ENCODE measurements around the gene PARD3. TPM values are rescaled to one million over a fixed set of nuclear protein-coding genes. Genes with fewer than 3 reads are reported as not detected.
A peak's percentile ranks its signal among the peaks of the same experiment; 100 is the strongest.

PARD3 gene
- polyA plus RNA-seq, 2 of the 4 experiments (the other 2 are of a cell fraction): 110 to 200 TPM

- TF ChIP-seq CEBPB (IDR thresholded peaks at IDR 0.05) (peak; percentile 89 to 94), RAD21 (conservative IDR thresholded peaks at IDR 0.05 in 1 of 2, IDR thresholded peaks at IDR 0.05 in 1 of 2) (peak in 1 of 2 experiments; percentile 35; a peak in 1 of 5 replicates), HOXB13 (CRISPR knock-in tag; IDR thresholded peaks at IDR 0.05; ENCODE audit: low read depth) (no peak), ELK1 (IDR thresholded peaks at IDR 0.05; ENCODE audit: low read depth, low read length) (no peak)
Observed at GRCh38 chr10:34288634-34289033, 526.5 kb downstream of the PARD3 start (continued).

- Histone ChIP-seq H3K4me2 (peak overlapping the region; percentile 54), H3K4me3 (no peak overlapping the region), H3K4me1 (peaks cover 86% of the 10 kb centered on the region), H3K9me3 (no peaks in the 10 kb centered on the region), H3K27ac (peak overlapping the region; percentile 49 to 81)
- ChIA-PET POLR2A (no interaction called here), CTCF (no interaction called here)
- FAIRE-seq: peak; percentile 79
- peak; percentile 73 to 92; a peak in 5 of 6 replicates for ATAC-seq
- 53% methylated on average over 3 of the region's 3 CpGs for WGBS (ENCODE audit: missing lambda C conversion rate)
- DNase-seq (ENCODE audit: low read depth in 1 of 2, low spot score in 1 of 2): peak in 1 of 2 experiments; percentile 61
- TF ChIP-seq MAFK (IDR thresholded peaks at IDR 0.05; ENCODE audit: partially characterized antibody): peak; percentile 71
- TF ChIP-seq FOSL2 (IDR thresholded peaks at IDR 0.05): no peak
- TF ChIP-seq FOSL2 (CRISPR knock-in tag; IDR thresholded peaks at IDR 0.05): peak; percentile 52
- TF ChIP-seq MAX (IDR thresholded peaks at IDR 0.05): peak; percentile 59
- TF ChIP-seq EP300 (IDR thresholded peaks at IDR 0.05): no peak
Observed at GRCh38 chr10:34286136-34286739, 528.9 kb downstream of the PARD3 start.

GRCh38 chr10:34281661-34282582 is 533.2 kb downstream of the PARD3 start:
- no peaks in the 10 kb centered on the region for H3K9me3 ChIP-seq
- 86% methylated on average over 3 of the region's 3 CpGs for WGBS (ENCODE audit: missing lambda C conversion rate)
- FAIRE-seq (peak; percentile 49), DNase-seq (ENCODE audit: low read depth in 1 of 2, low spot score in 1 of 2) (no peak), ATAC-seq (no peak)
- H3K4me3 ChIP-seq: no peak overlapping the region
- POLR2A ChIA-PET: no interaction called here
- TF ChIP-seq PHF8 (IDR thresholded peaks at IDR 0.05; ENCODE audit: borderline replicate concordance, low read depth): no peak
- TF ChIP-seq ZFP36 (IDR thresholded peaks at IDR 0.05; ENCODE audit: borderline replicate concordance, partially characterized antibody): no peak
- TF ChIP-seq SMC3 (IDR thresholded peaks at IDR 0.05): no peak
- no peak for TF ChIP-seq USF2 (IDR thresholded peaks at IDR 0.05)
- no peak for TF ChIP-seq FOXS1 (CRISPR knock-in tag; IDR thresholded peaks at IDR 0.05)
- no peak for TF ChIP-seq RAD21 (conservative IDR thresholded peaks at IDR 0.05 in 1 of 2, IDR thresholded peaks at IDR 0.05 in 1 of 2)
- no peak for TF ChIP-seq NFE2L2 (conservative IDR thresholded peaks at IDR 0.05; ENCODE audit: low read length)
- no peak for TF ChIP-seq ELK1 (IDR thresholded peaks at IDR 0.05; ENCODE audit: low read depth, low read length)
- TF ChIP-seq CHD4 (IDR thresholded peaks at IDR 0.05; ENCODE audit: borderline replicate concordance): no peak
- no peak for TF ChIP-seq ZC3H11A (IDR thresholded peaks at IDR 0.05)
- TF ChIP-seq POLR2AphosphoS2 (conservative IDR thresholded peaks at IDR 0.05; ENCODE audit: low read length): no peak
- TF ChIP-seq EHMT2 (IDR thresholded peaks at IDR 0.05; ENCODE audit: low read depth): no peak
- no peak for TF ChIP-seq BCL3 (IDR thresholded peaks at IDR 0.05)
- H3K27ac ChIP-seq: peak overlapping the region; percentile 66 to 83; a peak in 4 of 6 replicates
- H3K4me2 ChIP-seq: peak overlapping the region; percentile 73; the same call in 2 of the 3 replicates
- CTCF ChIA-PET: interaction anchor here (0.7 kb wide), 1 partner anchor 12 kb away, joined by 4 read pairs; no protein-coding TSS in a partner anchor
- peaks cover 76% of the 10 kb centered on the region for H3K4me1 ChIP-seq

Data from A549 (cell line).